Measurements from ENCODE around the gene SUPV3L1. TPM values are rescaled to one million over a fixed set of nuclear protein-coding genes. Genes with fewer than 3 reads are reported as not detected.

SUPV3L1 gene
- total RNA-seq, 4 donors from 2014 or later = 29.7 to 38.8 (median 32.2) TPM

DNA sequence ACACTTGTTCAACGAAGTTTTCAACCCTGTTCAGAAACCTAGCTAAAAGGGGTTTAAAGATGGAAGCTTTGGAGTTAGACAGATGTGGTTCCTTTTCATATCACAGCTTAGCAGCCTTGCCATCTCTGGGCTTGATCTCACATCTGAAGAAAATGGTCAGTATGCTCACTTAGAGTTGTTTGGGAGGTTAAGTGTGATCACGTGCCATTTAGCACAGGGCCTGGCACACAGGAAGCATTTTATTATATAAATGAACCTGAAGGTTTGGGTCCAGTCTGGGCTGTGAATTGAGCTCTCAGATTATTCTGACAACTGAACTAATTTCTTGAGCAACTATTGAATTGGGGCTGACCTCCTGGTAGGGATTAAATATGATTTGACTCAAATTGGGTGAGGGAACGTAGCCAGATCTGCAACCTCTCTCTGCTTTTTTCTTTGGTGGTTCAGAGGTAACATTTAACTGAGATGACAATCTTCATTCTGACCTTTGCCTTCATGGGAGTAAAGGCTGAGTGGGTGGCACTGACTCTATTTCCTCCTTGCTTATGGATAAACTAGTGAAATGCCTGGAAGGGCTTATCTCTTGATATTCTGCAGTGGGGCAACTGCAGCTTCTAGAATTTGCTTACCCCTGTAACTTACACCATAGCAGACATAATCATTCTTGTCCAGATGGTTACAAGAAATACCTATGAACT, 29.9 kb downstream of the SUPV3L1 start:
- TF ChIP-seq, protein P1, sequence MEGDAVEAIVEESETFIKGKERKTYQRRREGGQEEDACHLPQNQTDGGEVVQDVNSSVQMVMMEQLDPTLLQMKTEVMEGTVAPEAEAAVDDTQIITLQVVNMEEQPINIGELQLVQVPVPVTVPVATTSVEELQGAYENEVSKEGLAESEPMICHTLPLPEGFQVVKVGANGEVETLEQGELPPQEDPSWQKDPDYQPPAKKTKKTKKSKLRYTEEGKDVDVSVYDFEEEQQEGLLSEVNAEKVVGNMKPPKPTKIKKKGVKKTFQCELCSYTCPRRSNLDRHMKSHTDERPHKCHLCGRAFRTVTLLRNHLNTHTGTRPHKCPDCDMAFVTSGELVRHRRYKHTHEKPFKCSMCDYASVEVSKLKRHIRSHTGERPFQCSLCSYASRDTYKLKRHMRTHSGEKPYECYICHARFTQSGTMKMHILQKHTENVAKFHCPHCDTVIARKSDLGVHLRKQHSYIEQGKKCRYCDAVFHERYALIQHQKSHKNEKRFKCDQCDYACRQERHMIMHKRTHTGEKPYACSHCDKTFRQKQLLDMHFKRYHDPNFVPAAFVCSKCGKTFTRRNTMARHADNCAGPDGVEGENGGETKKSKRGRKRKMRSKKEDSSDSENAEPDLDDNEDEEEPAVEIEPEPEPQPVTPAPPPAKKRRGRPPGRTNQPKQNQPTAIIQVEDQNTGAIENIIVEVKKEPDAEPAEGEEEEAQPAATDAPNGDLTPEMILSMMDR (IDR thresholded peaks at IDR 0.05 in 4 of 5, conservative IDR thresholded peaks at IDR 0.05 in 1 of 5) = no peak
- TF ChIP-seq POLR2A (IDR thresholded peaks at IDR 0.05) = no peak
- Histone ChIP-seq H3K4me1 (peaks cover 0 to 5% of the 10 kb centered on the region in 2 donors), H3K4me3 (no peak overlapping the region), H3K36me3 (peaks cover 3 to 43% of the 10 kb centered on the region in 2 donors), H3K9me3 (no peaks in the 10 kb centered on the region), H3K27ac (no peak overlapping the region), H3K27me3 (no peaks in the 10 kb centered on the region)
- in situ Hi-C loops (cut with MboI; ENCODE audit: low sequenced_read_pairs in 4 of 4) = no loop called here
- ATAC-seq (no peak), DNase-seq (no peak)
- intact Hi-C loops (cut with DNase I; ENCODE audit: low total_unique reads) = no loop called here

DNA sequence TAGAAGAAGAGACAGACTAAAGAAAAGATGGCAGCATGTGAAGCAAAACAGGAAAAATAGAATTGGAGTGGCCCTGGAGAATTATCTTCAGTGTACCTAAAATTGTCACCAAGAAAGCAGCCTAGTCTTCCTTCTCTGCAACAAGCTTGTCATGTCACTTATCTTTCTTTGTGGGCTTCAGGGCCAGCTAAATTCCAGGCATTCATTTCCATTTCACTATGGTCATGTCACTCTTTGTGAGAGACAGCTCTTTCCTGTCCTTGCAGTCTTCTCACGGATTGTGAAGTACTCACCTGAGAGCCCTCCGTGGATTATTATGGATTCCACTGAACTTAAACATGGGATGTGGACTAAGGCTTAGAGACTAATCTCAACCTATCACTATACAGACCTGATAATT, 31.1 kb downstream of the SUPV3L1 start:
- no peak for TF ChIP-seq POLR2A (IDR thresholded peaks at IDR 0.05)
- TF ChIP-seq, protein P1 (IDR thresholded peaks at IDR 0.05 in 4 of 5, conservative IDR thresholded peaks at IDR 0.05 in 1 of 5) = no peak
- H3K9me3 ChIP-seq = no peaks in the 10 kb centered on the region
- peaks cover 3 to 34% of the 10 kb centered on the region in 2 donors for H3K36me3 ChIP-seq
- H3K27ac ChIP-seq = no peak overlapping the region
- H3K4me1 ChIP-seq = peaks cover 0 to 5% of the 10 kb centered on the region in 2 donors
- intact Hi-C loops (cut with DNase I; ENCODE audit: low total_unique reads) = no loop called here
- in situ Hi-C loops (cut with MboI; ENCODE audit: low sequenced_read_pairs in 4 of 4) = no loop called here
- H3K27me3 ChIP-seq = no peaks in the 10 kb centered on the region
- ATAC-seq (no peak), DNase-seq (no peak)
- no peak overlapping the region for H3K4me3 ChIP-seq

DNA sequence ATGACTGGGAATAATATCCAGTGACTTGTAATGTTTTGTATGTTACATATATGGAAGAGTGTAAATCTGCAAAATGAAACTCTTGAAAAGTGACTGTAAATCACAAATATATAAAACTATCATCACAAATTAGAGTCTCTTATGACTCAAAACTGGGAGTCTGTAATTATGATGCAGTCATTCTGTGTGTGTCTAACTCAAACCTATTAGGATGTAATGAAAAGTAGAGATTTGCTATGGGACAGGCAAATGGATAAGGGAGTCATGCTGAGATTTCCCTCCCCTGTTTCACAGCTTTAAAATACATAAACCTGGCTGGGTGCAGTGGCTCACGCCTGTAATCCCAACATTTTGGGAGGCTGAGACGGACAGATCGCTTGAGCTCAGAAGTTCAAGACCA, 31.5 kb downstream of the SUPV3L1 start:
- in situ Hi-C loops (cut with MboI; ENCODE audit: low sequenced_read_pairs in 4 of 4) (no loop called here), intact Hi-C loops (cut with DNase I; ENCODE audit: low total_unique reads) (no loop called here)
- TF ChIP-seq, protein P1 (IDR thresholded peaks at IDR 0.05 in 4 of 5, conservative IDR thresholded peaks at IDR 0.05 in 1 of 5) = no peak
- TF ChIP-seq POLR2A (IDR thresholded peaks at IDR 0.05) = no peak
- peaks cover 0 to 5% of the 10 kb centered on the region in 2 donors for H3K4me1 ChIP-seq
- no peak for DNase-seq
- H3K36me3 ChIP-seq = peaks cover 3 to 30% of the 10 kb centered on the region in 2 donors
- no peak for ATAC-seq
- H3K27ac ChIP-seq = no peak overlapping the region
- no peak overlapping the region for H3K4me3 ChIP-seq
- H3K27me3 ChIP-seq = no peaks in the 10 kb centered on the region
- H3K9me3 ChIP-seq = no peaks in the 10 kb centered on the region

DNA sequence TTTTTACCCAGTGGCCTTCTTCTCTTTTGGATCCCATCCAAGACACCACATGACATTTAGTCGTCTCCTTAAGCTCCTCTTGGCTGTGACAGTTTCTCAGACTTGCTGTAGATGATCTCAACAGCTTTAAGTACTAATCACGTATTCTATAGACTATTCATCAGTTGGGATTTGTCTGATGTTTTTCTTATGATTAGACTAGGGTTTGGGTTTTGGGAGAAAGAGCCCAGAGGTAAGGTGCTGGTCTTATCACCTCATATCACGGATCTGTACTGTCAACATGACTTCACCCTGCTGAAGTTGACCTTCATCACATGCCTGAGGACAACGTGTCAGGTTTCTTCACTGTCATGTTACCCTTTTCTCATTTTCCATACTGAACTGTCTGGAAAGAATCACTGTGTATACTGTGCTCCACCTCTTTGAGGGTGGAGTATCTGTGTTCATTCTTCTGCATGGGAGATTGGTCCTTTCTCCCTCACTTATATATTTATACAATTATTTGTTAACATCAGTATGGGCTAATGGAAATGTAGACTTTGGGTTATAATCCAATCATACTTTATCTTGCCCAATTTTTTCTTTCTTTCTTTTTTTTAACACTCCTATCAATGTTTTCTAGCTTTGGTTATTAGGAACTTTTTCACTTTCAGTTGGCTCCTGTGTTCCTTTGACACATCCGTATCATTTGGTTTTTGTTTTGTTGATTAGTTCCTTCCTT, 33.7 kb downstream of the SUPV3L1 start:
- Histone ChIP-seq H3K9me3 (no peaks in the 10 kb centered on the region), H3K27ac (no peak overlapping the region), H3K27me3 (no peaks in the 10 kb centered on the region), H3K4me3 (no peak overlapping the region), H3K36me3 (peaks cover 3 to 7% of the 10 kb centered on the region in 2 donors), H3K4me1 (peaks cover 0 to 5% of the 10 kb centered on the region in 2 donors)
- no peak for TF ChIP-seq POLR2A (IDR thresholded peaks at IDR 0.05)
- TF ChIP-seq, protein P1 (IDR thresholded peaks at IDR 0.05 in 4 of 5, conservative IDR thresholded peaks at IDR 0.05 in 1 of 5) = no peak
- in situ Hi-C loops (cut with MboI; ENCODE audit: low sequenced_read_pairs in 4 of 4) (no loop called here), intact Hi-C loops (cut with DNase I; ENCODE audit: low total_unique reads) (no loop called here)
- DNase-seq (no peak), ATAC-seq (peak in 1 of 2 donors; percentile 76)
